Umbilical cord (tissue), 2 donors: ENCODE data around the gene SPRED2. TPM values are rescaled to one million over a fixed set of nuclear protein-coding genes. Genes with fewer than 3 reads are reported as not detected.

ENCODE experiments used
- DNase-seq: peaks from one replicate; pipeline ENCODE4 v3.0.0-alpha.2; 2015; ENCODE audit warnings: low spot score
- total RNA-seq: library from RNA; depleted of rRNA; stranded (reverse); fragments of >200 nt; gene quantifications from one replicate; pipeline ENCODE4 v1.2.3, GENCODE V29; 2014; ENCODE audit warnings: low replicate concordance; ENCODE audit not compliant: insufficient read depth

The SPRED2 gene
- total RNA-seq, 1 donor from 2014 or later, result 4.8 TPM

DNA sequence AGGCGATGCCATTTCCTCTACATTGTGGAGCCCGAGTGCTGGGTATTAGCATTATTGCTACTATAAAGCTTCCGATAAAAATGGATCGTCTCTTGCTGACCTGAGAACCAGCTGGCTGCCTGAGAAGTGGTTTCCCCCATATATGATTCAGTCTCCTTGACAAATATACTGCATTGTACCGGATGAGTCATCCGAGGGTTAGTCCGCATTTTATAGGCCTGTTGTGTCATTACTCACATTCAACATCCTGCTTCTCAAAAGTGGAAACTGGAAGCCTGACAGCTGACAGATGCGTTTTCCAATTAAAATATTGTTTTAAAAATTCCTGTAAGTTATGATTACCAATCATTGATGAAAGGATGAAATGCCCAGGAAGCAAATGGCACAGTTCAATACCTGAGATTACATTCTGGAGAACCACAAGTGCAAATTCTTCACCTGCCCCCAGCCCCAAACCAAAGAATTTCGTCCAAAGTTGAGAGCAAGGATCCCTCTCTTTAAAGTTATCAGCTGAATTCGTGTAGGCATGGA is 65.7 kb downstream of the SPRED2 start:
- peak; percentile 83 for DNase-seq

DNA sequence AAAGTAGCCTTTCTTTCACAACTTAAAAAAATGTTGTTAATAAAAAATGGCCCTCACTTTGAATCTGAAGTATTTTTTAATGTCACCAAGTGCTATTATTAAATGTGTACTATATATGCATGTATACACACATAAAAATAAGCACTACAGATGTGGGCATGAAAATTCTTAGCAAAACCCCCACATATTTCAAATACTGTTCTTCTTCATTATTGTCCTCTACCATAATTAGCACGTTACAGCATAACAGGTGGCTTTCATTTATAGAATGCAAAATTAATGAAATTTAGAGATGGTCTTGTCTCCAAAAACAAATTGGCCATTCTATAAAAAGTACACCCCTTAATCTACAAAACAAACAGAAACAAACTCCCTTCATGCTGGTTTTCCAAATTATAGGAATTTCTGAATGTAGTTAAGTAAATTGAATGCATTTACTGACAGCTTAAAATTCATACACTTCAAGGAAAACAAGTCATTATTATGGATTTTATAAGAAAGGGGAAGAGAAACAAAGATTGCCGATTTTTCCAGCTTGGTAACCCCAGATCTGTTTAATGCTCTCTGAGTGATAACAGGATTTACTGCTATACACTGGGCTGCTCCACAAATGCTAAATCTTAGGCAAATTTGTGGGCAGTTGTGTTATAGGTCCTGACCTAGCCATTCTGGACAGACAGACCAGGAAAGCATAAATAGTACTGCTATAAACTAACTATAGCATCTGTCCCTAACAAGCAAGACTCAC is 67.2 kb downstream of the SPRED2 start:
- DNase-seq, result no peak

DNA sequence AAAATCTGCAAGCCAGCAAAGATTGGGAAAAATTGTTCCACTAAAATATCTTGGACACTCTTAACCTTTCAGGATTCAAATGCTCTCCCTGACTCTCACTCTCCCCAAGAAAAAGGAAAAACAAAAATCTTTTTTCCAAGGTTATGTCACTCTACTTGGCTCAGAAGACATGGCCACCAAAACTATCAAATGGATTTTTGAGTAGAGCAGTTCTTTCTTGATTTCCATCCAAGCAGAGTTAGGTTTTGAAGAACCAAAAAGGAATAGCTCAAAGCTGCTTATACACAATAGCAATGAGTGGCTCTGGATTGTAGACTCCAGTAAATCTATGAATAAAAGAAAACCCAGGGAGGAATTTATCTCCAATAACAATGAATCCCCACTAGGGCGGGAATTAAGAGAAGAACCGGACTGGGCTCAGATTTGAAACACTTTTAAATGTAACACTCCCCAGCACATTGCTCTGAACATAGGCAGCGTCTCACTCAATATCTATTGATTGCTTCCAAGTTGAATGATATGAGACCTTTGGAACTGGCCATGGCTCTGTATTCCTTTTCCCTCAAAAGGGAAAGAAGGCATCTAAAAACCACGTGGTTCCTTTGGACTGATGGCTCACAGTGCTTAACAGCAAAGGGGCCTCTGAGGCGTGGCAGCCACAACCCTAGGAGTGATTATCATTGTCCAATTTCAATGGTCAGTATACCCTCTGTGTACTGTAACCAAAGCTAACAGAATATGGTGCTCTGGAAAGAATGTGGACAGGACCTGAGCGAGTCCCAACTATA is 68.3 kb downstream of the SPRED2 start:
- no peak for DNase-seq

DNA sequence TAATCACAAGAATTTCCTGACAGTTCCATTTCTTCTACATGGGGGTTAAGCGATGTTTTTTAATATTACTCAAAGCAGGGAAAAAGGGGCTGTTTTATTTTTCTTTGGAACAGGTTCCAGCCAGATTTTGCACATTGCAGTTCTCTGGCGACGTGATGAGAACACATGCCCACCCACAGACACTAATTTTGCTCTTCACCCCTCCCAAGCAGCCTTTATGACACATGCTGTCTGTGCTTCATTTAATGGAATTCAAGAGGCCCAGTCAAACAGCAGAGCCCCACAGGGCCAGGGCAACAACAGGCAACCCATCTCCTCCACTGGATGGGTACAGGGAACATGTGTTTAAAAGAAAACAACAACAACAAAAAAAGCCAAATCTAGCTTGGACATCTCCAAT is 70.8 kb downstream of the SPRED2 start:
- no peak for DNase-seq

DNA sequence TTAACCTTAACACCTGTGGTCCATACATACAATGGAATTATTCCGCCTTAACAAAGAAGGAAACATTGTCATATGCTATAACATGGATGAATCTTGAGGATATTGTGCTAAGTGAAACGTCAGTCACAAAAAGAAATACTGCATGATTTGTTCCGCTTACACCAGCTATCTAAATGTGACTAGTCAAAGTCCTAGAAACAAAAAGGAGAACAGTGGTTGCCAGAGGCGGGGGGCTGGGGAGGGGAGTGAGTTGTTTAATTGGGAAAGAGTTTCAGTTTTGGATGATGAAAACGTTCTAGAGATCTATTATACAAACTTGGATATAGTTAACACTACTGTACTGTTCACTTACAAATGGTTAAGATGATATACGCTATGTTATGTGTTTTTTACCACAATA is 72.0 kb downstream of the SPRED2 start:
- DNase-seq, result no peak

DNA sequence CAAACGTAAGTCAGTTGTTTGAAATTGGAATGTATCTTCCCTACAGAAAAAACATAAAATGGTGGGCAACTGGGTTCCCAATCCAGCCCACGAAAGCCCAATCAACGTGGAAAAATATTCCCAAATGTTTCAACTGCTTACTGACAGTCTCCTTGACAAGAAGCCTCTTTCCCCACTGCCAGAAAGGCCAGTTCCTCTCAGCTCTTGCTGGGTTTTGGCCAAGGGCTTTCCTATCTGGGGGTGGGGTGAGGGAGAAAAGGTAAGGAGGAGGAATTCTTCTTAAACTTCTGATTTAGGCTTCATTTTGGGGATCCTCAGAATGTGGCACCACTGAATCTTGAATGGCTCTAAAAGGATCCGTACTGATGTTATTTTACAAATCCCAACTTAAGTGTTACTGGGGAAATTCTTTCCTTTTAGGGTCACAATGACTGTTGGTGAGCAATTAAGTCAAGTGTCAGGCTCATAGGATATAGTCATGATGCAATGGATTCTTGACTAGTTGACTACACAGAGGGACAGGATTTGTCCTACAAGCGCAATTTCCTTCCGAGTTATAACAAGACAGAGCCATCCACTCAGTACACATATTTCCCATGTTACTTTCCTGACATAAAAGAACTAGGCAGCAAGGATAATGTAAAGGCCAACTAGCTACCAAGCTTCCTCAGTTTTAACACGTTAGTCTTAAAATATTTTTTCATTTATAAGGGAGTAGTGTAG is 73.6 kb downstream of the SPRED2 start:
- no peak for DNase-seq

DNA sequence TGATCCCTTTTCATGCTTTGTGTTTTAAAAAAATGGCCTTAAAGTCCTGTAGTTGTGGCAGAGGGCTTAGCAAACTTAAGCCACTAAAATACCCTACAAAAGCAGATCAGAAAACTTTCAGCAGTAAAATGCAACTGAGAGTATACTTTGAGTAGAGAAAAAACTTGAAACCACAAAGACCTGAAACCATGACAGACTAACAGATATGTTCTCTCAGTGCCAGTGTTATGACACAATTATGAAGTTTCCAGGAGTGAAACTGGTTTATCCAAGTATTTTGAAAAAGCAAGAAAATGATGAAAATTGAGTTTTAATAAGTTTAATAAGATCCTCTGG is 74.5 kb downstream of the SPRED2 start:
- peak; percentile 9 for DNase-seq

DNA sequence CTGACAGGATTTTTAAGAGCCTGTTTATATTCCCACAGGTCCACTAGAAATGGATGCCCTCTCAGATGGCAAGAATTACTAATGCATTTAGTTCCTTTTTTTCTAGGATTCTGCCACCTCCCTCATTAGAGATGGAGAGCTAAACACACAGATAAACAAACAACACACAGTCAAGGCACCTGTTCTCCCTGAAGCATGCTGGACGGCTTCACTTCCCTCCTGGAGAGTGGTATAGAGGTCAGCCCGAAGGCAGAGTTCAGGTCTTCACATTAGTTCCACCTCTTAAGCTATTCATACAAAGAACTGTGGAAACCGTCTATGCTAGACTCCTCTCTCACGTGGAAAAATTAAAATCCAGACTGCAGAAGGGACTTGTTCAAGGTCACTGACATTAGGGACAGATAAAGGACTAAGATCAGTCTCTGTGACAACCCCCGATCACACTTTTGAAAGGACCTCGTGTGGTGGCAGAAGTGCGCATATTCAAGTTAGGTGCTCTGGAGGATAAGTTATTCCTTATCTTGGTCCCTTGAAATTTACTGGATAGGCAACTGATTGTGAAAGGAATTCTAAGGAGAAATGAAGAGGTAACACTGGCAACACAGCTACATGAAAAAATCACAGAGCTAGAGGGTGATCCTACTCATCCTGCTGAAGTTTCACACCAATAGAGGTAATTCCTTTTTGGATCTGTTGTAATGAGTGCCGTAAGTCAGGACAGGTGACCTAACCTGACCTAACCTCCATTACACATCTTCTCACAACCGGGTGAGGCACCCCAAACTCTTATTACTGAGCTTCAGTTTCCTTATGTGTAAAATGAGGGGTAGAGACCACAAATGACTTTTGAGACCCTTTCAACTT is 75.1 kb downstream of the SPRED2 start:
- no peak for DNase-seq

DNA sequence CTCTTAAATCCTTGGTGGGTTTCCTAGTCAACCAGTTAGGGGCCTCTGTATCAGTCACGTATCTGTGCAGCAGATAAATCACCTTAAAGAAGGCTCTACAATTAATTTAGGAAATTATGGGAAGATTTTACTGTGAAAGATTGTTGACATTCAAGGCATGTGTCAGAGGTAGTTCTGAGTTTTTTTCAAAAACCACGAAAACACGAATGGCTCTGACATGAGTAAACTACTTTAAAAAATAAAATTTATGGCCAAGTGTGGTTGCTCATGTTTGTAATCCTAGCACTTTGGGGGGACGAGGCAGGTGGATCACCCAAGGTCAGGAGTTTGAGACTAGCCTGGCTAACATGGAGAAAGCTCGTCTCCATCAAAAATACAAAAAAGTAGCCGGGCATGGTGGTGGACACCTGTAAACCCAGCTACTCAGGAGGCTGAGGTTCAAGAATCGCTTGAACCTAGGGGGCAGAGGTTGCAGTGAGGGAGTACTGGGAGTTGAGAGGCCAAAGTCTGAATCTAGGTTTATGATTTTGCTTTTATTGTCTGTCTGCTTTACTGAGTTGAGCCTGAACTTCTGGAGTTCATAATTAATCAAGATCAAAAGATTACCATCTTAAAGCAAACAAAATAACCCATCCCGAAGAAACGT is 77.1 kb downstream of the SPRED2 start:
- DNase-seq, result no peak

DNA sequence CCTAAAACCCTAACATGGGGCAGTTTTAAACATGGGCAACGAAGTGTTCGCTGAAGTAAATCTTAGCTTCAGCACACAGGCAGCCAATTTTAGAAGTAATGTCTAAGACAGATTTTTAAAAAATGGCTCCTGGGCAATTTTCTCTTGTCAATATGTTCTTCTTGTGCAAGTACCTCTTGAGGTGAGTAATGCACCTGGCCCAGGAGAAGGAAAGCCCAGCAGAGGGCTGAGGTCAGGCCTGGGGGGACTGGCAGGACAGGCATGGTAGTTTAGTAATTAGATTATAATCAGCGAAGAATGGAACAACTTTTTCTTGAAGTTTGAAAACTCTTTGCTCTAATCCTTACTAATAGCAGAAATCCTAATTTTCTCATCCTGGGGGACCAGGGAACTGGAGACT is 77.6 kb downstream of the SPRED2 start:
- no peak for DNase-seq

DNA sequence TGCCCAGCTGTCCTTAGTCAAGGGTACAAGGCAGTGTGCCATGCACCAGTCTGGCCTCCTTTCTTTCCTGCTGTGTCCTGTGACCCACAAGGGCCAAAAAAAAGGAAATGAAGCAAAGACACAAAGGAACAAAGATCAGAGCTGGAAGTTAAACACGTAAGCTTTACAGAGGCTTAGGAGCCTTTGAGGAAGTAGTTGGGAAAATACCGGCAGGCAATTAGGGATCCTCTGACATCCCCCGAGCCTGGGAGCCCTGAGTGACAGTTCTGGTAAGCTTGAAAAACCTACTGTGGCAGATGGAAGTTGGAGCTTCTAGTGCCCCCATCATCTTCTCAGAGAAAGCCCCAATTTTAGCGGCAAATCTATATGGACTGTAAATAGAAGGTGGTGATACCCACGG is 78.5 kb downstream of the SPRED2 start:
- no peak for DNase-seq

DNA sequence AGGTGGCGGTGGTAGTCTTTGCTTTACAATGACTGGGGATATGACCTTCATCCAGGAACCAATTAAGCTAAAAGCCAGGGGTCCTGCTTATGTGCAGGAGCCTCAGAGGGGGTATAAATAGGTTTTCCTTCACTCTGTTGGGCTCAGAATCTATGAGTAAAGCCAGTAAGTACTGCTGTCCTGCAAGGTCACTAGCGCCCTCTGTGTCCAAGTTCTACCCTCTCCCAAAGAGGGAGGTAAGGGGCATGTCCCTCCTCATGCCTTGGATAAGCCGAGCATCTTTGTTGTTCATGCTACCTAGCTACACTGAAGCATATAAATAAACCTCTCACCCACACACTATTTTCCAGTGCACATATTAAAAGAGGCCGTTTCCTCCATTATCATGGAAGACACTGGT is 79.4 kb downstream of the SPRED2 start:
- no peak for DNase-seq

DNA sequence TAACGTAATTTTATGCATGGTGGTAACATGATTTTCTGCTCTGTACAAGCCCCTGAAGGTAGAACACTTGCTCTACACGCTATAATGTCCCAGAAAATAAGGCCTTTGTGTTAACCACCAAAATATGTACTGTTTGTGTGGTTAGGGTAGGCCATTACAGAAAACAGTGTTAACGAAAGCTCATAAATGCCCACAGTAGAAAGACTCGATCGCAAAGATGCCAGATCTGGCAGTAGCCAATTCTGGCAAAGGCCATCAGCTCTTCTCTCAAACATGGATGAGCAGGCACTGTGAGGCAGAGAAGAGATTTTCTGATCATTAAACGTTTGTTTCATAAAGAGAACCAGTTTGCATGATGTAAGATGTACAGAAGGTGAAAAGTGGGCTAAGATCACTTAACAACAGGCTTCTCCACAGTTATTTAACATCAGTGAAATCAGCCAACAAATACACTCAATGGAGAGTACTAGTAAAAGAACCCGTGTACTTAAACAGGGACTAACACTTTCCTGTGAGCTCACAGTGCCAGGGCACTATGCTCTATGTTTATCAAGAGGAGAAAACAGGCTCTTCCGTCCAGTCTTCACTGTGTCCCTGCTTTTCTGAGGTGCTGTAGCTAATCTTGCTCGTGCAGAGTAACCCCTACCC is 80.3 kb downstream of the SPRED2 start:
- DNase-seq, result no peak

DNA sequence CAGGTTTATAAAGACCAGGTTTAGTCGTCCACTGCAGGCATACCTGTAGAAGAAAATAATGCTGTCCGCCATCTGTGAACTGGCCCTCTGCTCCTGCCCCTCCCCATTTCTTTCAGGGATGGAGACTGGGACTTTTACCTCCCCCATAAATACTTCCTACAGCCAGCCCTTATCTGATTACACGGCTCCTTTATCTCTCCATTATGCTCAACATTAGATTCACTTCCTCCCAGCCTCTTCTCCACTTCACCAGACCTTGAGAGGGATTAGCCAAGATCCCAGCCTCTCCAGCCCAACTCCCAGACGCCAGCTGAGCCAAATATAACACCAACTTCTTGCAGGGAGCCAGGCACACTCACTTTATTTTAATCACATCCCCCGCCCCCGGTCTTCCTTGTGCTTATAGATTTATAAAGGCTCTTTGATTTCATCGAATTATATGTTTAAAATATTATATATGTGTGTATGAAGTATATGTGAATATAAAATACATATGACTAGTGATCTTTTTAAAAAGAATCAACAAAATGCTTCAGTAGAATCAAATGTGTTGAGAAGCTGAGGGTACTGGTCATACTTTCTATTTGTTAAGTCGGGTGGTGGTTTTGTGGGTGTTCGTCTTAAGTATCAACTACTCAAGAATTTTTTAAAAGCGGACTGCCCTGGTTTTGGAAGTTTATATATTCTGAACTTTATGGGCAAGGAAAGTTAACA is 81.0 kb downstream of the SPRED2 start:
- peak; percentile 71 for DNase-seq

DNA sequence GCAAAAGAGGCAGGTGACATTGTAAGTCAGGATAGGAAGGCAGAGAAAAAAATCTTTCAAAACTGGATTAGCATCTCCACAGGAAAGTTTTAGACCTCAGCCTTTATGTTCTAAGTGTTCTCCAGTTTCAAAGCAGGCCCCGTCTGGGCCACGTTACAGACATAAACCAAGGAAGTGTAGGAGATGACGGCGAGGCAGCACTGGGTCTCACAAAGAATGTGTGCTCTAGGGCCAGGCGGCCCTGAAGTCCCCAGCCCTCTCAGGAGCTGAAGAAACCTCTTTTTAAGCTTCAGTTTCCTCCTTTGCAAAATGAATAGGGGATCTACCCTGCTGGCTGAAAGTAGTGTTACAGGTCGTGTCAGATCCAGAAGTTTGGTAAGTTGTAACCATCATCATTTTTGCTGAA is 81.7 kb downstream of the SPRED2 start:
- peak; percentile 27 for DNase-seq

DNA sequence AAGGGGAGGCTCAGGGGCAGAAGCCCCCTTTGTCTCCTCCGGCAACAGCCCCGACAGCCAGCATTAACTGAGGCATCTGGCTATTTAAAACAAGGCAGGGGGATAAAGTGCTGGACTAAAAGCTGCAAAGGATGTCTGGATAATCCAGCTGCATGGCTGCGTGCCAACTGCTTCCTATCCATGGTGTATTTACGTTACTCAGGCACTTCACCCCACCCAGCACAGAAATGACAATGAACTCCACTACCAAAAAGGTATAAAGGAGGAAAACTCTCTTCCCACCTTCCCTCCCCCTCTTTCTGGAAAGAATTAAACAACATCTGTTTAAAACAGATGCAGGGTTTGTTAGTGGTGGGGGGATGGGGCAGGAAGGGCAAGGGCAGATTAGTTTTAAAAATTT is 82.5 kb downstream of the SPRED2 start:
- DNase-seq, result peak; percentile 88

DNA sequence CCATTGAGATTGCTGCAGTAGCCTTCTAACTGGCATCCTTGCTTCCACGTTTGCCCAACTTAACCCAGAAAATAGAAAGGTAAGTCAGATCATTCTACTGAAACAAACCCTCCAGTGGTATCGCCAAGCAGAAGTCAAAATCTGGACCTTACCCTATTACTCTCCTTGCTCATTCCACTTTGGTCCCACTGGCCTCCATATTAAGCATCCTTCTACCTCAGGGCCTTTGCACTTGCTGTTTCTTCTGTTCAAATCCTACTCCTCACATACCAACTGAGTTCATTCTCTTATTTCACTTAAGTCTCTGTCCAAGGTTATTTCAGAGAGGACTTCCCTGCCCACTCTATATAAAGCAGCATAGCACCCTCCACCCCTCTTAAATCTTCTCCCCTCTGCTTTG is 84.5 kb downstream of the SPRED2 start:
- no peak for DNase-seq

DNA sequence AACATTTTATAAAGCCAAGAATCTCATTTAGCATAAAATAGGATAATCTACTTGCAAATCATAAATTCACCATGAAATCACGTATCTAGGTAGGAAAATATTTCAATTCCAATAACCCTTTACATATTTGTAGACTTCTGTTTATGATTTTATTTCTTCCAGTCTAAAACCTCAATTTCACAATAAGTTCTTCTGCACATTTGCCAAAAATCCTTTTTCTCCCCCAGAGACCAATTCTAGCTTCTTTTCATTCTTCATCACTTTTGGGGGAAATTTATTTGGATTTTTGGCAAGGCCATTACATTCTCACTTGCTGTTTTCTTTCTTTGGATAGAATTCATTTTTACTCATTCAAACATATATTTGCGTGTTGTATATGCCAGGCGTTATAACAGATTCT is 86.8 kb downstream of the SPRED2 start:
- DNase-seq, result no peak

DNA sequence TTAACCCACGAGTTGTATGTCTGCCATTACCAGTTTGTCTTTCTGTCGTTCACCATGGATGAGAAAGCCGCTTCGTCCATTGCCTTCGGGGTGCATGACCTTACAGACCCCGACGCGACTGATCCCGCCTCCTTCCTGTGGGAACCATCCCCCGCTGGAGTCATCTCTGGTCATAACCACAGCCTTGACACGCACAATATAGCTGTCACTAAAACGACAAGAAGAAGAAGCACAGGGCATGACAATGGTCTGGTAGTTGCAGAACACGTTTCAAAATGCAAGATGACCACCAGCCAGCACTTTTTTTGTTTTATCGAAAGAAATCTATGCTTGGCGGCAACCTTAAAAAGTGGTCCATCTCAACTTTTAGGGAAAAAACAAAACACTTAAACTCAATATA is 87.7 kb downstream of the SPRED2 start:
- no peak for DNase-seq

DNA sequence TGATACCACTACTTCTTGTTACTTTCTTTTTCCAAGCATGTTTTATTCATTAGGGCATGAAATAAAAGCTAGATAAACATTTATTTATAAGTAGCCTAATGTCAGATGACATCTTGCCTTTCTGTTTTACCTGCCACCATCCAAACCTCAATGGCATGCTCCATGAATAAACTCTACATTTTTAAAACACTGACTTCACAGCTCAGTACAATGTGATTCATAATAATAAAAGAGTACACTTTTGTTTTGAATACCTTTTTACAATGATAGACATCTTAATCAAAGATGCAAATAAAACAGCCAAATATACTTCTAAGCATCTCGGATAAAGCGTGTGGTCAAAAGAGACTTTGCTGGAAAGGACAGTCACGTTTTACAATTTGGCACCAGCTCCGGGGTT is 88.2 kb downstream of the SPRED2 start:
- DNase-seq, result no peak
